B cell (primary cell): ENCODE results near the gene SYT14. TPM values are rescaled to one million over a fixed set of nuclear protein-coding genes. Genes with fewer than 3 reads are reported as not detected.

Experiments used
- ATAC-seq: fragments of 200-7000 bp; cut with Tn5 transposase; one replicate; pipeline ENCODE4 v1.10.0; 2021; ENCODE audit warnings: low read depth, mild to moderate bottlenecking, moderate number of reproducible peaks, moderate library complexity
- CTCF ChIA-PET: fragments of 350-600 bp; sonication (Branson Sonifier 250); formaldehyde crosslinking; loops from one replicate; lab custom pipeline; 2021; ENCODE audit warnings: antibody characterized with exemption, inconsistent platforms; lab: Charles Lee
- POLR2A ChIA-PET: fragments of 350-600 bp; sonication (Branson Sonifier 250); formaldehyde crosslinking; loops from one replicate; lab custom pipeline; 2021; ENCODE audit warnings: antibody characterized with exemption; lab: Charles Lee
- DNase-seq: peaks from one replicate; pipeline ENCODE4 v3.0.0; 2013
- H2AFZ ChIP-seq: 2 replicates; pipeline ENCODE4 v1.6.1; 2012; ENCODE audit warnings: mild to moderate bottlenecking, low read depth, low read length; ENCODE audit not compliant: insufficient read depth, poor library complexity, severe bottlenecking
- H3K27ac ChIP-seq, 2 donors: 1 replicate in 1 of 2; 2 replicates in 1 of 2; pipeline ENCODE4 v1.5.1; 2012 to 2013; ENCODE audit warnings: low read length in 2 of 2, mild to moderate bottlenecking in 2 of 2, moderate library complexity in 1 of 2
- H3K27me3 ChIP-seq, 4 experiments: fragments of 200-600 bp in 1 of 4; sonication (generic) in 1 of 4; replicated peaks in 1 of 4; 1 replicate in 2 of 4; 2 replicates in 2 of 4; pipeline versions ENCODE4 v1.6.1 to v1.7.0; 2013 to 2016; ENCODE audit warnings: low read length in 3 of 4, mild to moderate bottlenecking in 2 of 4, mixed read lengths in 1 of 4, moderate library complexity in 1 of 4; ENCODE audit not compliant: insufficient read depth in 4 of 4, control insufficient read depth in 3 of 4; ENCODE audit errors: control extremely low read depth in 1 of 4
- H3K36me3 ChIP-seq, 2 experiments: replicated peaks in 1 of 2; 1 replicate in 1 of 2; 2 replicates in 1 of 2; pipeline versions ENCODE4 v1.6.1 to v1.7.1; 2013; ENCODE audit warnings: low read length in 1 of 2; ENCODE audit not compliant: insufficient read depth in 2 of 2, control insufficient read depth in 1 of 2; ENCODE audit errors: control extremely low read depth in 1 of 2, extremely low read depth in 1 of 2
- H3K4me1 ChIP-seq, 2 donors: fragments of 200-600 bp in 1 of 2; sonication (generic) in 1 of 2; 1 replicate in 1 of 2; 2 replicates in 1 of 2; pipeline versions ENCODE4 v1.5.1 to v1.6.1; 2013 to 2017; ENCODE audit warnings: low read length in 2 of 2; ENCODE audit not compliant: control insufficient read depth in 2 of 2, insufficient read depth in 2 of 2
- H3K4me2 ChIP-seq: replicated peaks from 2 replicates; pipeline ENCODE3; 2012; ENCODE audit warnings: mild to moderate bottlenecking, low read depth, low read length; ENCODE audit not compliant: poor library complexity, severe bottlenecking
- H3K4me3 ChIP-seq, 5 experiments: fragments of 200-600 bp in 1 of 5; sonication (generic) in 1 of 5; 1 replicate in 3 of 5; 2 replicates in 2 of 5; pipeline versions ENCODE4 v1.5.1 to v1.7.0; 2011 to 2016; ENCODE audit warnings: low read length in 4 of 5, mild to moderate bottlenecking in 4 of 5, low read depth in 2 of 5, control low read depth in 1 of 5, moderate library complexity in 1 of 5; ENCODE audit not compliant: insufficient read depth in 1 of 5; ENCODE audit errors: control extremely low read depth in 1 of 5, extremely low read depth in 1 of 5
- H3K79me2 ChIP-seq: fragments of 200-600 bp; sonication (generic); one replicate; pipeline ENCODE4 v1.6.0; 2016; ENCODE audit warnings: low read length; ENCODE audit not compliant: control insufficient read depth, insufficient read depth
- H3K9ac ChIP-seq: fragments of 200-600 bp; sonication (generic); 2 replicates; pipeline ENCODE4 v1.6.1; 2017; ENCODE audit warnings: mild to moderate bottlenecking, low read length, moderate library complexity
- H3K9me3 ChIP-seq, 3 donors: one replicate each; pipeline versions ENCODE4 v1.6.1 to v1.7.1; 2013; ENCODE audit warnings: low read length in 2 of 3; ENCODE audit not compliant: control insufficient read depth in 2 of 3, insufficient read depth in 1 of 3; ENCODE audit errors: control extremely low read depth in 1 of 3
- H4K20me1 ChIP-seq: 2 replicates; pipeline ENCODE4 v1.6.0; 2012; ENCODE audit warnings: mild to moderate bottlenecking, low read length; ENCODE audit not compliant: insufficient read depth, control insufficient read depth, poor library complexity, severe bottlenecking
- H3K27ac Mint-ChIP-seq: one replicate; pipeline ENCODE4 v1.8.0; 2021; ENCODE audit warnings: mixed read lengths
- H3K27me3 Mint-ChIP-seq: one replicate; pipeline ENCODE4 v1.8.0; 2021; ENCODE audit warnings: mixed read lengths
- H3K4me1 Mint-ChIP-seq: one replicate; pipeline ENCODE4 v1.8.0; 2021; ENCODE audit warnings: mixed read lengths
- H3K4me3 Mint-ChIP-seq: one replicate; pipeline ENCODE4 v1.8.0; 2021; ENCODE audit warnings: mixed read lengths
- H3K9me3 Mint-ChIP-seq: one replicate; pipeline ENCODE4 v1.8.0; 2022; ENCODE audit warnings: mixed read lengths; ENCODE audit not compliant: insufficient read depth
- CTCF ChIP-seq: fragments of 200-600 bp; IDR thresholded peaks from one replicate; pipeline ENCODE4 v1.8.0; 2022; ENCODE audit warnings: antibody characterized with exemption, mild to moderate bottlenecking
- EZH2 ChIP-seq: IDR thresholded peaks from 2 replicates; pipeline ENCODE4 v1.6.1; 2012; ENCODE audit warnings: borderline replicate concordance, low read depth, mild to moderate bottlenecking, moderate library complexity, low read length; ENCODE audit not compliant: insufficient read depth, poor library complexity, severe bottlenecking
- WGBS: methylation state at CpG from one replicate; pipeline ENCODE4 v1.1.5; 2013; ENCODE audit warnings: missing lambda C conversion rate; ENCODE audit not compliant: insufficient coverage; 5-methylcytosine and 5-hydroxymethylcytosine counted together
- intact Hi-C: fragments of 100-400 bp; cut with micrococcal nuclease; formaldehyde crosslinking; loops from one replicate; pipeline ENCODE4 v1.10.0; 2022
- polyA plus RNA-seq: library from polyadenylated mRNA; depleted of rRNA; stranded (reverse); fragments of >200 nt; gene quantifications from 2 replicates; pipeline ENCODE4 v1.2.3, GENCODE V29; 2012
- total RNA-seq, 2 donors: library from RNA; stranded (reverse); fragments of 120-200 nt in 1 of 2; gene quantifications; 1 replicate in 1 of 2; 2 replicates in 1 of 2; pipeline versions ENCODE4 v1.2.3 to v1.2.4, GENCODE V29; 2013 to 2022

Gene SYT14
- total and polyA plus RNA-seq, 2 donors (not counting 1 experiment from before 2014, with no cell fraction given): not detected

- ATAC-seq (no peak), DNase-seq (no peak)
- no peak overlapping the region for H3K27ac Mint-ChIP-seq
- no peaks in the 10 kb centered on the region for H3K79me2 ChIP-seq
- no peak overlapping the region for H3K4me3 ChIP-seq
- H3K4me1 ChIP-seq: no peaks in the 10 kb centered on the region
- no peaks in the 10 kb centered on the region for H3K36me3 ChIP-seq
- no peaks in the 10 kb centered on the region for H3K27me3 ChIP-seq
- peaks cover 4% of the 10 kb centered on the region for H3K27me3 Mint-ChIP-seq
- H3K4me1 Mint-ChIP-seq: no peaks in the 10 kb centered on the region
- H3K4me2 ChIP-seq: no peak overlapping the region
- ChIA-PET CTCF (no interaction called here), POLR2A (interaction anchor here (0.7 kb wide), 1 partner anchor 209 kb away, joined by 3 read pairs; no protein-coding TSS in a partner anchor)
- H3K9me3 ChIP-seq: peaks cover 0 to 3% (median 0%) of the 10 kb centered on the region in 3 donors
- no peak overlapping the region for H2AFZ ChIP-seq
- H4K20me1 ChIP-seq: no peaks in the 10 kb centered on the region
- H3K4me3 Mint-ChIP-seq: no peak overlapping the region
- no peak overlapping the region for H3K27ac ChIP-seq
- no peaks in the 10 kb centered on the region for H3K9me3 Mint-ChIP-seq
- intact Hi-C loops: no loop called here
- no peak for TF ChIP-seq EZH2
- no peak for TF ChIP-seq CTCF
- no peak overlapping the region for H3K9ac ChIP-seq
These were observed 143.5 kb downstream of the SYT14 start for GRCh38 chr1:210081494-210081893.

- no peaks in the 10 kb centered on the region for H3K79me2 ChIP-seq
- DNase-seq: no peak
- ChIA-PET POLR2A (no interaction called here), CTCF (interaction anchor here (1.2 kb wide), 1 partner anchor 225 kb away, joined by 3 read pairs; no protein-coding TSS in a partner anchor)
- no peak overlapping the region for H3K4me3 Mint-ChIP-seq
- TF ChIP-seq EZH2 (no peak), CTCF (no peak)
- no peaks in the 10 kb centered on the region for H3K4me1 Mint-ChIP-seq
- no peak overlapping the region for H3K4me3 ChIP-seq
- H4K20me1 ChIP-seq: no peaks in the 10 kb centered on the region
- WGBS: no CpG with 5 or more reads among the region's 1 CpG
- peaks cover 8% of the 10 kb centered on the region for H3K27me3 Mint-ChIP-seq
- H3K27ac ChIP-seq: no peak overlapping the region
- no peaks in the 10 kb centered on the region for H3K36me3 ChIP-seq
- no peak overlapping the region for H3K4me2 ChIP-seq
- intact Hi-C loops: no loop called here
- H3K4me1 ChIP-seq: no peaks in the 10 kb centered on the region
- peaks cover 0 to 5% (median 0%) of the 10 kb centered on the region in 3 donors for H3K9me3 ChIP-seq
- peaks cover 2% of the 10 kb centered on the region for H3K9me3 Mint-ChIP-seq
- ATAC-seq: no peak
- H3K27me3 ChIP-seq: peaks cover 0 to 3% (median 0%) of the 10 kb centered on the region in 4 experiments
- no peak overlapping the region for H2AFZ ChIP-seq
- H3K9ac ChIP-seq: no peak overlapping the region
- H3K27ac Mint-ChIP-seq: no peak overlapping the region
These were observed 147.3 kb downstream of the SYT14 start for GRCh38 chr1:210085359-210085758.
